Amniotic stem cell (primary cell): ENCODE data around the gene SLC25A1.
"Not testable (repeated sequence)": the region's sequence is repeated elsewhere in the genome, so short reads cannot be mapped to it uniquely, and the experiment has no call there.

Experiments used
- DNase-seq: peaks from one replicate; lab custom pipeline; 2025; lab: John Stamatoyannopoulos, UW

The SLC25A1 gene

DNA sequence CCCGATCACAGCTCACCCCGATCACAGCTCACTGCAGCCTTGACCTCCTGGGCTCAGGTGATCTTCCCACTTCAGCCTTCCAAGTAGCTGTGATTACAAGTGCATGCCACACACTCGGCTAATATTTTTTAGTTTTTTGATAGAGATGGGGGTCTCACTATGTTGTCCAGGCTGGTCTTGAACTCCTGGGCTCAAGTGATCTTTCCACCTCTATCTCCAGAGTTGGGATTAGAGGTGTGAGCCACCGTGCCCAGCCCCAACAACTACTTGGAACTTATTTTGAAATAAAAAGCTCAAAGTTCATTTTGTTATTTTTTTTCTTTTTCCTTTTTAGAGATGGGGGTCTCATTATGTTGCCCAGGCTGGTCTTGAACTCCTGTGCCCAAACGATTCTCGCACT, 27.8 kb upstream of the SLC25A1 start:
- no peak for DNase-seq

DNA sequence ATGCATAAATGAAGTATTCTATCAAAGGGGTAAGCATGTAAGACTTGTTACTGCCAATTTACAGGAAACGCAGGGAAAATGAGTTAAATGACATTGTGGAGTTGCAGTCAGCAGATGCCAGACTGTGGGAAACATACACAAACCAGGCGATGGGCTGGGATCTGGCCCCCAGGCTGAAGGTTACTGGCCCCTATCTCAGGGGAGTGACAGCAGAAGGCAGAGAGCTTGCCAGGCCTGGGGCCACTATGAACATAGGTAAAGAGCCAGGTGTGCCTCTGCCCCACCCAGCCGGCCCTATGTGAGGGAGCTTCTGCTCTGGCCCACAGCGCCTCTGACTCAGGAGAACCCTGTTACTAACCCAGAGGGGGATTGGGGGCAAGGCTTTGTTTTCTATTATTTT, 26.1 kb upstream of the SLC25A1 start:
- DNase-seq, result no peak

DNA sequence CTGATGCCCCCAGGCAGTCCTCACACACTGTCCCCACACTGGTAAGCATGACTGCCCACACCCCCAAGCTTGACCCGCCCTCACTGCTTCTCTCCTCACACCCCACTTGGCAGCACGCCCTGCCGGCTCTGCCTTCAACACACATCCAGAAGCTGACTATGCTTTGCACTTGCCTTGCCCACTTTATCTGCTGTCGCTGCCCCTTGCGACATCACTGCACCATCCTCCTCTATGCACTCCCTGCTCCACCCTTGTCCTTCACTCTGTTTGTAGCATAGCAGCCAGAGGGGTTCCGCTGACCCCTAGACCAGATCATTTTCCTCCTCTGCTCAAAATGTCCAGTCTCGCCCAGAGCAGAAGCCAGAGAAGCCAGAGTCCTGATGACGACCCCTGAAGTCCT, 25.3 kb upstream of the SLC25A1 start:
- no peak for DNase-seq

DNA sequence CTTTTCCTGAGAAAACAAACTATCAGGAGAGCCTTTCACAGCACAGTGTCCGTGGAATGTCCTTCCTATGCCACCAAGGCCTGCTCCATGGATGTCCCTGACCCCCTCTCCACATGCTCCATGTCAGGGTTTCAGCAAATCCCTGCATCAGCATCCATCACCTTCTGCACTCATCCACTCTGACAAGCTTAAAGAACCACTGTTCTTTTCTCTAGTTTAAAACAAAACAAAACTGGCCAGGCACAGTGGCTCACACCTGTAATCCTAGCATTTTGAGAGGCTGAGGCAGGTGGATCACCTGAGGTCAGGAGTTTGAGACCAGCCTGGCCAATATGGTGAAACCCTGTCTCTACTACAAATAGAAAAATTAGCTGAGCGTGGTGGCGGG, 24.3 kb upstream of the SLC25A1 start:
- DNase-seq, result not testable (repeated sequence)

DNA sequence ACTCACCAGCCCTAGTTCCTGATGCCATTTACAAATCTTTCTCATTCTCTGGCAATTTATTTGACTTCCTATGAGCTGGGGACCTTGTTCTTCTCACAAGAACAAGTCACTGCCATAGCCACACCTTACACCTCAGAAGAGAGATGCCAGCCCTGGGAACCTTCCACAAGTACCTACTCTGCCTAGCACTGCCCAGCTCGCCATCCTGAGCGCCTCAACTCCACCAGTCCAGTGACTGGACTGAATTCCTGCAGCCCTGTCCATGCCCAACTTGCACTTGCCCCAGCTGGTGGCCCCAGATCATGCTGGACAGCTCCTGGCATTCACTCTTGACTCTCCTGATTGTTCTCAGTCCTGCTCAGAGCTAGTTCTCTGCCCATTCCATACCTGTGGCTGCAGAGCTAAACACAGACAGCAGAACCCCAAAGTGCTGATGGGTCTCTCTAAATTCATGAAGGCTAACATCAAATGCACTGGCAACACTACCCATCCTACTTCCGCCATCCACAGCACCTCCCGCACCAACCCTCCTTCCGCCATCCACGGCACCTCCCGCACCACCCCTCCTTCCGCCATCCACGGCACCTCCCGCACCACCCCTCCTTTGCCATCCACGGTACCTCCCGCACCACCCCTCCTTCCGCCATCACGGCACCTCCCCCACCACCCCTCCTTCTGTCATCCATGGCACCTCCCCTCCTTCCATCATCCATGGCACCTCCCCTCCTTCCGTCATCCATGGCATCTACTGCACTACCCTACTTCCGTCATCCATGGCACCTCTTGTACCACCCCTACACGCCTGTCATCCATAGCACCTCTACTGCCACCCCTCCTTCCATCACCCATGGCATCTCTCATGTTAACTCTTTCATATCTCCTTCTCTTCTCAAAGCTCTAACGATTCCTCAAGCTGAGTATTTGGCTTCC, 23.6 kb upstream of the SLC25A1 start:
- DNase-seq, result no peak

DNA sequence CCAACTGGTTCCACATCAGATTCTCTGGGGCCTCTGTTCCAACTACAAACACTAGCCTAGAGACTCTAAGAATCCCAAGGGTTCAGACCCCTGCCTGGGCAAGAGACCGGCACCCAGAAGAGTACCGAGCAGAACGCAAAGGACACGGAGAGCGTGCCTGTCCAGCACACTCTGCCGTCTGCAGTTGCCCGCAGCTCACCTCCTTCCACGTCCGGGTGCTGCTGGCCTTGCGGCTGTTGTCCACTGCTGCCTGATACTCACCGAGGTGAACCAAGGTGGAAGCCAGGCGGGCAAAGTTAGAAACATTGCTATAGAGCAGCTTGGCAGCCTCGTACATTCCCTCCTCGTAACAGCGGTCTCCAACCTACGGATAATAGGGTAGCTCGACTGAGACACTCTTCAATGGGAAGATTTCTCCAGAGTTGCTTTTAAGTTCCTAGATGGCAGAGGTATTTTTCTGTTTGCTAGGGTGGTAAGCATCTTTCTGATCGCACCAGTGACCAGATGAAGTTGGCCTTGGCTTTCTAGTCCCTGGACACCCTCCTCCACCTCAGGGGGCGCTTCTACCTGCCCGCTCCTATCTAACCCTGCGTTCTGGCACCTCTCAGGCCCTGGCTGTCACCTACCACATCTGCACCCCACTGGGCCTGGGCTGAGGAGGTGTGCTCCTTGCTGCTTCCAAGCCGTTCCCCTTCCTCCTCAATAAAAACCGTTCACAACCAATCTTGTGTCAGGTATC, 22.8 kb upstream of the SLC25A1 start:
- no peak for DNase-seq

DNA sequence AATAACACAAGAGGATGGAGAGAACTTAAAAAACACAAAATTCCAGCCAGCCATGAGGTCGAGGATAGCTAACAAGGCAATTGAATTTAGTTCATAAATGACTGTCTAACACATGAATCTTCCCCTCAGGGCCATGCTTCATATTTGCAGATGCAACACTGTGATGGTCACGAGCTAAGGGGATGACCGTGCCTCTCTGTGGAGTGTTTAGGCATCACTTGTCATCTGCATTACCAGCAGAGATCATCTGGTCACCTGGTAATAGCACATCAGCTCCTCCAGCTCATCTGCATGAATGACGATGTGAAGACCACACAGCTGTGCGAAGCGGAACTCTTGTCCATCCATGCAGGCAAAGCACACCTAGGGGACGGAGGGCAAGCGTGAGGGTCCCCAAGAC, 20.9 kb upstream of the SLC25A1 start:
- DNase-seq, result no peak

DNA sequence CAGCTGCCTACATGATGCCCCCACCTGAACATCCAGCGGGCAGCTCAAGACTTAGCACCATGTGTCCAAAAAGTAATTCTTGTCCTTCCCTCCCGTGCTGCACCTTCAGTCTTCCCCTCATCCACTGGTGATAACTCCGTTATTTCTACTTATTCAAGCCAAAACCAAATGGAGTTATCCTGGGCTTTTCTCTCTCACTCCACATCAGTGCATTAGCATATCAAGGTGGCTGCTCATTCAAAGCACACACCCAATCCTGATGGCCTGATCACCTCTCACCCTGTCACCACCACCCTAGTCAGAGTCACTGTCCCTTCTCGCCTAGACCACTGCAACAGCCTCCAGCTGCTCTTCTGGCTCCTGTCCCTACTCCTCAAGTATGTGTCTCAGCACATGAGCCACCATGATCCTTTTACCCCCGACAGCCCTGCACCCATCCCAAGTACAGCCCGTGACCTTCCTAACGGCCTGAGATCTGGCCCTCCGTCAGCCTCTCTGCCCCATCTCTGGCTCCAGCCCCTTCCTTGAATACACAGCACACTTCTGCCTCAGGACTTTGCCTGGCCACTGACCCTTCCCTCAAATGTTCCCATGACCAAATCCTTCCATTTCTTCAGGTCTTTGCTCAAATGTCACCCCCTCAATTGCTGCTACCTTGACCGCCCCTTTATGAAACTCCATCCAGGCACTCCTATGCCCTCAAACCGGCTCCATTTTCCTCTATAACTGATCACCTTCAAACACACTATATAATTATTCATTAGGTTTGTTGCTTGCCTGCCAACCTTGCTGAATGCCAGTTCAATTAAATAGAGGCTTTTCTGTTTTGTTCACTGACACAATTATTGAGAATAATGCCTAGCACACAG, 19.7 kb upstream of the SLC25A1 start:
- no peak for DNase-seq

DNA sequence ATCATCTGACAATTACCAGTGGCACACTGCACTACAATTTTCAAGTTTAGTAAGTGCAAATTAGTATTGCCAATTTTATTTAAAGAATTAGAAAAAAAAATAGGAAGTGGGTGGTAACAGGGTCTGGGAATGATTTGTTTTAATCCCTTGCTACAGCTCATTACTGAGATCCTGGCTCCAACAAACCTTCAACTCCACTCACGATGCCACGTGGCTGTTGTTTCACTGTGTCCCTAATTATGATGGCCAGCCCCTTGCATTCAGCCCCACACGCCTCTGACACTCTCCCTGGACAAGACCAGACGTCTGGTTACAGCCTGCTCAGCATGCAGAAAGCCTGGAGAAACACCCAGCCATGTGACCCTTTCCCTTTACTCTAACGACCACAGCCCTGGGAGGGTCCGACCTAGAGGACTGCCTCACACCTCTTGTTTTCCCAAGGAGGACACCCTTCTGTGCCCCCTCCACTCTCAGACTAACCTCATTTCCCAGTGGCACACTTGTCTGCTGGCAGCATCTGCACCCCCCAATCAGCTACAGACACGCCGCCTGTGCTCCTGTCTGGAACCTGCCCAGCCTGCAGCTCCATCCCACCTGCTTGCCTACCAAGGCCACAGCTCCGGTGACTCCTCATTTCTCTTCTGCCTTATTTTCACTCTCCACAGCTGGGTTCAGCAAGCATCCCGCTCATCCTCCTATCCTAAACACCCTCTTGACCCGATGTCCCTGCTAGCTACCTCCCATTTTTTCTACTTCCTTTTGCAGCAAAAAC, 18.5 kb upstream of the SLC25A1 start:
- no peak for DNase-seq

DNA sequence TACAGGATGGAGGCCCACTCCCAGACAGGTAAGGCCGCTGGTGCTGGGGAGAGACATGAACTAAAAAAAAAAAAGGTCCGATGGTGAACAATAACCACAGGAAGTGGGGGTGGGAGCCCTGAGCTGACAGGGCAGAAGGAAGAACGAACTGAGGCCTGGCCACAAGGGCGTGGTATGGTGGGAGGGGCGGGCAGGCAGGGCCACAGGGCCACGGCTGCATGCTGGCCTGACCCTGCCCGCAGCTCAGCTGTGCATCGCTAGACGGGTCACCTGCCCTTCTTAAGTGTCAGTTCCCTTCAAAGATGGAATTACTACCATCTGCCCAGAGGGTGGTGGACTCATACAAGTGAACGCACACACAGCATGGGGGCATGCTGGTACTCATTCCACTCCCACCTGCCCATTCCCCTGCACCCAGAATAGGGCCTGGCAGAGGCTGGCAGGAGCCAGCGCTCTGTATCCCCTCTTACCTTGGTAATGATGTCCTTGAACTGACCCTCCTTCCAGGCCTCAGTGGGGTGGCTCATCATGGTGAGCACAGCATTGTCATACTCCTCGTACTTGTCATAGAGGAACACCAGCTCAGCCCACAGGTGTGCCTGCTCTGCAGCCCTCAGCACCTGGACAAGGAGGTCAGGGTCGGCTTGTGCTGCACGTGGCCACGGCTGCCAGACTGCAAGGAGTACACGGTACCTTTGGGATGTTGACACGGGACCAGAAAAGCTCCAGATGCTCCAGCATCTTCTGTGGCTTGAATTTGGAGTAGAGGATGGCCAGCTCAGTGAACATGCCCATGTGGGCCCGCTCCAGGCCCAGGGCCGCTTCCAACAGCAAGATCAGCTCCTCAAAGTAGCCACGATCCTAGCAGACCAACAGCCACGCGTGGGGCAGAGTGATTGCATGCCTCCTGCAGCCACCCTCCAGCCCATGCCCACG, 17.5 kb upstream of the SLC25A1 start:
- DNase-seq, result no peak

DNA sequence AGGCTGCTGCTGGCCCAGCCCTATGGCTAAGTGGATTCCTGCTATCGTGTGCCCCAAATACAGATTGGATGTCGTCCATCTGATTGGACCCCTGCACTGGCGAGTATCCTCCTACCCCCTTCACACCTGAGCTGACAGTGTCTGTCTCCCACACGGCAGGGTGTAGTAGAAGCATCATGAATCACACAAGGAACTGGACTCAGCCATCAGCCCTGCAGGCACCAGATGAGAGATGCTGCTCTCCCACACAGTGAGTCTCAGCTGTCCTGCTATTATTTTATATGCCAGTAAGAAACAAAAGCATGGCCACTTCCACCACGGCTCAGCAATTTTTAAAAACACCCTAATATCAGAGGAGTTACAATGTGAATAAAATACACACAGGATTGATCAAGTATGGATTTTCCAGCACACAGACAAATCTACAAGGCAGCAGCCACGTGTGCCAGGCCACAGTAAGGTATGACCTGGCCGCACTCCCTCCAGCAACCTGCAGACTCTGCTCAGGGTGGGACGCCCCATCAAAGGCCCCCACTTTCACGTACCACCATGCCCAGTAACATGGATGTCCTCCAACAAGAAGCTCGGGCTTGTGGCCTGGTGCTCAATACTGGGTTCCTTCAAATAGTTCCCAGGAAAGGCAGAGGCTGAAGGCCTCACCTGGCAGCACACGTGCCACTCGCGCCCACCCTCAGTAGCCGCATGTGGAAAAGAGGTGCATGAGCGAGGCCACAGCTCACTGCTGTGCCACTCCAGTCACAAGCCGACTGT, 16.4 kb upstream of the SLC25A1 start:
- DNase-seq, result no peak

DNA sequence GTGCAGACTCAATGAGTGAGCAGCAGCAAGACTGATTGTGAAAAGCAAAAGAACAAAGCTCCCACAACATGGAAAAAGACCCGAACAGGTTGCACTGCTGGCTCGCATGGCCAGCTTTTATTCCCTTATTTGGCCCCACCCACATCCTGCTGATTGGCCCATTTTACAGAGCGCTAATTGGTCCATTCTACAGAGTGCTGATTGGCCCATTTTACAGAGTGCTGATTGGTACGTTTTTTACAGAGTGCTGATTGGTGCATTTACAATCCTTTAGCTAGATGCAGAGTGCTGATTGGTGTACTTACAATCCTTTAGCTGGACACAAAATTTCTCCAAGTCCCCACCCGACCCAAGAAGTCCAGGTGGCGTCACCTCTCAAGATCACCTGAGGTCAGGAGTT, 15.3 kb upstream of the SLC25A1 start:
- no peak for DNase-seq

DNA sequence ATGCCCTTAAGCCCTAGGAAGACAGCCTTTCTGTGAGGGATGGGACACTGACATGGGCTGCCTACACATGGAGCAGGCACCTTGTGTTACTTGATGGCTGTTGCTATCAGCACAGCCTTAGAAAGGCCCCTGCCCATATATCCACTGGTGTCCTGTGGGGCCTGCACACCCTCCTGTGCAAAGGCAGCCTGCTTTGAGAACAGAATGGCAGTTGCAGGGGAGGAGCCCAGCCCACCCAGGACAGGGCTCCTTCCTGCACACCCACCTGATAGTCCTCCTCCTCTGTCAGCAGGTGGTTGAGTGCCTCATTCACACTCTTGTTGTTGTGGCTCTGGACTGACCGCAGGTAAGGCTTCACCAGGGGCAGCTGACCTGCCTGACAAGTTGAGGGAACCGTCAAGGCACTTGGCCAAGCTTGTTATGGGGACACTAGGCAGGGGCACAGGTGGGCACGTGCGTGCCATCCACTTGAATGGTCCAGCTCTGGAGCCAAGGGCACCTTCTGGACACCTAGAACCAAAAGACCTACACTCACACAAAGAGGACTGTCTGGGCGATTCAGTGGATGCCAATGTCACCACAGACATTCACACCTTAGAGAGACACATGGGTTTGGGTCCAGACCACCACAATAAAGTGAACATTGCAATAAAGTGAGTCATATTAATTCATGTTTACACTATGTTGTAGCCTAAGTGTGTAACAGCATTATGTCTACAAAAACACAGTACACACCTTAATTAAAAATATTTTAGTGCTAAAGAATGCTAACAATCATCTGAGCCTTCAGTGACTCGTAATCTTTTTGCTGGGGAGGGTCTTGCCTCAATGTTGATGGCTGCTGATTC, 9.4 kb upstream of the SLC25A1 start:
- DNase-seq, result no peak

DNA sequence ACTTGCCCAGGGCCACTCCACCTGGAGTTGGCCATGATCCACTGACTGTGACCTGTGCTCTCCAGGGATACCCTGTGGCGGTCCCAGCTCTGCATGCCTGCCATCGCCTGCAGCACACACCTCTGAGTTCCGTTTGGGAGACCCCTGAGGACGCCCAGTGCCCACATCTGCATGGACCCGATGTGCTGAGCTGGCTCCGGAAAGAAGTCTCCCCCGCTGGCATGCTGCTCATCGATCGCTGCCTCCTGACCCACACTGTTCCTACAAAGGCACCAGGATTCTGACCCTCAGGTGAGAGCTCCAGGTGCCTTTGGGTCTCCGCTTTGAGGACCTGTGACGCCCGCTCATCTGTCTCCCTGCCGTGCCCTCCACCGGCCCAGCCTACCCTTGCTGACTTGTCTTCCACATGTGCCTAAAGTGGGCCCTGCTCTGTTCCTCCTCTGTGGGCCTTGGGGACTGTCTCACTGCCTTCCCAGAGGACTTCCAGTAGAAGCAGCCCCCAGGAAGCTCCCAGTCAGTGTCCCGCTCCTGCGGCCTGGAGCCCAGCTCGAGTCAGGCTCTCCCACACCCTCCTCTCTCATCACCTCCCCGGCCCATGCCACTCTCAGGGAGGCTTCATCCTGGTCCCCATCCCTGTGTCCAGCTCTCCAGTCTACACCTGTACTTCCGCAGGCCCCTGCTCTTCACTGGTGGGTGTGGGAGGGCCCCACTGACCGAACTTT, 5.9 kb upstream of the SLC25A1 start:
- DNase-seq, result no peak

DNA sequence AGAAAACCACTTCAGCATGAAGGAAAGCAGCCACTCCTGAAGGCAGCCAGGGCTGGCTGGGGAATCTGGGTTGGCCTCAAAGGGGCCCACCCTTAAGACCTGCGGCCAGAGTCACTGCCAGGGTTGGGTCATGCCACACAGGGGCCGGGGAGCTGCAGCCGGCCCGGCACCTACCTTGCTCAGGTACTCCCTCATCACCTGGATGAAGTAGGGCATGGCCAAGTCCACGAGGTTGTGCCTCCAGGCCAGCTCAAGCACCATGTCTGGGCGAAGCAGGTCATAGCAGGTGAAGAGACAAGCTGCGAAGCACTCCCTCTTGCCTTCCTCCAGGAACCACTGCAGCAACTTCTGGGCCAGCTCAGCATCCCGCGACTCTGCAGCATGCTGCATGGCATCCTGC, 4.7 kb upstream of the SLC25A1 start:
- DNase-seq, result no peak

DNA sequence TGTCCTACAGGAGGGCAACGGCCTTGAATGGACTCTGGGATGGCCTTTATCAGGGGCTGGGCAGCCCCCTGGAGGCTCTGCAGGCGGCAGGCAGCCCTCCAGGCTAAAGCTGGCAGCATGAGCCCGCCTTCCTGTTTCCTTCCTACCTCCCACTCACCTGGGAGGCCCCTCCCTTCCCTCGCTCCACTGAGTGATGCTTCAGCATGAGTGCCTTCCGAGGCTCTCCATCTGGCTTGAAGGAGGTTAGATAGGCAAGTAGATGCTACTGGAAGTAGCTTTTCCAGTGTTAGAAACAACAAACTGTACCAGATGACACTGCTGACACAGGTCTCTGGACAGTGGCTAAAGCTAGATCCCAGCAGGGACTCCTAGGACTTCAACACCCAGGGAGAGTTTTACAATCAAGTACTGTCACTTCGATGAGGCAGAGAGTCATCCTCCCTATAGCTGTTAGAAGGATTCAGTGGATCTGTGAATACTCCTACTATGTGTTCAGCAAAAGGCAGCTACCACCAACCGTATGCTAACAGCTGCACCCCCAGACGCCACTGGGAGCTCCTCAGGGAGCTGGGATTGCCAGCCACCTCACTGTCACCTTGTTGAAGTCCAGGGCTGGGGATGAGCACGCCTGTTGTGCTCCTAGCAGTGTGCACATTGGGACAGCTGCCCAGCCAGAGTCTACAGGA, 4.1 kb upstream of the SLC25A1 start:
- DNase-seq, result no peak

DNA sequence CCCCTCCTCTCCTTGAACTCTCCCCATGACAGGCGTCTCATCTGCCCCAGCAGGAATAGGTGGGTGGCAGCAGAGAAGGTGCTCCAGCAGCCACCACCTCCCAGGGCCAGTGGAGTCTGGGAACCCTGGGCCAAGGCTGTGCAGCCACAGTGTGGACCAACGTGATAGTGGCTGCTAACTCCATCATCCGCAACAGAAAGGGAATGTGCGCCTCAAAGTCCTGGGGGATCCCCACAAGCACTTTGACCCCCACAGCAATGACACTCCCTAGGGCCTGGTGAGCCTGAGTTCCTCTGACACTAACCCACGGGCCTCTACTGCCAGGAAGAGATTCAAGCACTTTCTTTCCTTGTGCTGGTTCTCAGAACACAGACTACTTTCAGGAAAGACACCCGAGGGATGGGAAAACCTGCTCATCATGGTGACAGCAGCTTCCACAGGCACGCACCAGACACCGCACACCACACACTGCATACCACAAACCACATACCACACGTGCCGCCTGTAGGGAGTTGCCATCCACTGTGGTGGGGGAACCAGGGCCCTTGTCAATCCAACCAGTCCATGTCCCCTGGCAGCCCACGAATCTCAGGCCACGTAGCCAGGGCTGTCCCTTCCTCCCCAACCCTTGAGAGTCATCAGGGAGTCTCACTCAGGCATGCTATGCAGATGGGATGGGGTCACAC, 3.4 kb upstream of the SLC25A1 start:
- no peak for DNase-seq
